SK-N-SH treated with all-trans-retinoic acid at 6 μM for 48 hours (cell line): ENCODE data around the gene RPL7A.

Experiments used
- CSDC2 ChIP-seq: fragments of 250-450 bp; sonication (Bioruptor Pico); IDR thresholded peaks from 2 replicates; pipeline ENCODE4 v1.5.0; 2020; ENCODE audit warnings: mild to moderate bottlenecking, moderate library complexity
- ESRRG ChIP-seq: fragments of 250-450 bp; sonication (Bioruptor Pico); IDR thresholded peaks from 2 replicates; pipeline ENCODE4 v1.6.1; 2021; ENCODE audit warnings: mild to moderate bottlenecking
- TF ChIP-seq, protein P1 (sequence below): fragments of 250-450 bp; sonication (Bioruptor Pico); IDR thresholded peaks from 2 replicates; pipeline ENCODE4 v1.5.1; 2020; ENCODE audit warnings: low read depth, mild to moderate bottlenecking, moderate library complexity
- TF ChIP-seq, protein P2 (sequence below): fragments of 250-450 bp; sonication (Bioruptor Pico); IDR thresholded peaks from 2 replicates; pipeline ENCODE4 v1.8.0; 2020; ENCODE audit warnings: mild to moderate bottlenecking, moderate library complexity, borderline replicate concordance

DNA sequence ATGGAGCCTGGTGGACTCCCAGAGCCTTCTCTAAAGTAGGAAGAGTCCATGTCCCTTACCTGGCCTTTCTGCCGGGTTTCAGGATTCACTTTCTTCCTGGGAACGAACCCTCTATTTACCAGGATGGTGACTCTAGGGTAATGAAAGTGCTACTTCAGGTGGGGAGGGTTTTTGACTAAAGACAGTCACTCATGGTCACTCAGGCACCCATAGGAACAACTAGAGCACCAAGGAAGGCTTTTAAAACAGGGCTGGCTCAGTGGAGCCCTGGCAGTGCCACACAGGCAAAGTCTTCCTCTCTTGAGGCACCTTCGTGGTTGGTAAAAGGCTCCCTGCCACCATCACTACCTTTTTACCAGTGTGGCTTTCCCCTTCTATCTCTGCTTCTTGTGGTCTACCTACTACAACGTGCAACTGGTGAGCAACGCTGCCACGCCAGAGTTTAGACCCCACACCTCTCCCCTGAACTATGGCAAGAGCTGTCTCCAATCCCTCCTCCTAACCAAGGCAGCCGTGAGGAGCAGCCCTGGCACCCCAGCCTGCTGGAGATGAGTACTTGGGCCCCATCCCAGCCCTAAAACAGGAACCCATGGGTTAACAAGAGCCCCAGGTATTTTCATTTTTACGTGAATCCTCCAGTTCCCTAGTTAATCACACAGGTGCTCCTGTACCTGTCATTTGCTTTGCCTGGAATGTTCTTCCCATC lies 4.8 kb downstream of the RPL7A start:
- TF ChIP-seq, protein P1, sequence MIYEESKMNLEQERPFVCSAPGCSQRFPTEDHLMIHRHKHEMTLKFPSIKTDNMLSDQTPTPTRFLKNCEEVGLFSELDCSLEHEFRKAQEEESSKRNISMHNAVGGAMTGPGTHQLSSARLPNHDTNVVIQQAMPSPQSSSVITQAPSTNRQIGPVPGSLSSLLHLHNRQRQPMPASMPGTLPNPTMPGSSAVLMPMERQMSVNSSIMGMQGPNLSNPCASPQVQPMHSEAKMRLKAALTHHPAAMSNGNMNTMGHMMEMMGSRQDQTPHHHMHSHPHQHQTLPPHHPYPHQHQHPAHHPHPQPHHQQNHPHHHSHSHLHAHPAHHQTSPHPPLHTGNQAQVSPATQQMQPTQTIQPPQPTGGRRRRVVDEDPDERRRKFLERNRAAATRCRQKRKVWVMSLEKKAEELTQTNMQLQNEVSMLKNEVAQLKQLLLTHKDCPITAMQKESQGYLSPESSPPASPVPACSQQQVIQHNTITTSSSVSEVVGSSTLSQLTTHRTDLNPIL (CRISPR knock-in tag) = no peak
- TF ChIP-seq, protein P2, sequence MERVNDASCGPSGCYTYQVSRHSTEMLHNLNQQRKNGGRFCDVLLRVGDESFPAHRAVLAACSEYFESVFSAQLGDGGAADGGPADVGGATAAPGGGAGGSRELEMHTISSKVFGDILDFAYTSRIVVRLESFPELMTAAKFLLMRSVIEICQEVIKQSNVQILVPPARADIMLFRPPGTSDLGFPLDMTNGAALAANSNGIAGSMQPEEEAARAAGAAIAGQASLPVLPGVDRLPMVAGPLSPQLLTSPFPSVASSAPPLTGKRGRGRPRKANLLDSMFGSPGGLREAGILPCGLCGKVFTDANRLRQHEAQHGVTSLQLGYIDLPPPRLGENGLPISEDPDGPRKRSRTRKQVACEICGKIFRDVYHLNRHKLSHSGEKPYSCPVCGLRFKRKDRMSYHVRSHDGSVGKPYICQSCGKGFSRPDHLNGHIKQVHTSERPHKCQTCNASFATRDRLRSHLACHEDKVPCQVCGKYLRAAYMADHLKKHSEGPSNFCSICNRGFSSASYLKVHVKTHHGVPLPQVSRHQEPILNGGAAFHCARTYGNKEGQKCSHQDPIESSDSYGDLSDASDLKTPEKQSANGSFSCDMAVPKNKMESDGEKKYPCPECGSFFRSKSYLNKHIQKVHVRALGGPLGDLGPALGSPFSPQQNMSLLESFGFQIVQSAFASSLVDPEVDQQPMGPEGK (CRISPR knock-in tag) = no peak
- TF ChIP-seq ESRRG (CRISPR knock-in tag) (no peak), CSDC2 (no peak)
